SKM-1 treated with dmso at 0.1 percent for 144 hours (cell line): ENCODE data around the gene OR4C3.
"Not testable (repeated sequence)": the region's sequence is repeated elsewhere in the genome, so short reads cannot be mapped to it uniquely, and the experiment has no call there.

Source experiments
- DNase-seq: peaks from one replicate; lab custom pipeline; 2025; ENCODE audit not compliant: unreplicated experiment; lab: John Stamatoyannopoulos, UW

The OR4C3 gene

GRCh38 chr11:48324620-48325019, at the start of gene OR4C3:
Gene OR4C3 (plus strand): TSS chr11:48324920. CDS start chr11:48325022, 102 bp downstream.
- DNase-seq: not testable (repeated sequence)

GRCh38 chr11:48305923-48306322, 18.8 kb upstream of the OR4C3 start, which contains the start of gene OR4S1:
Gene OR4S1 (plus strand): TSS chr11:48306223. CDS start chr11:48306223, 0 bp downstream.
- no peak for DNase-seq

- DNase-seq: peak; percentile 51
Observed at GRCh38 chr11:48307760-48308386, 16.8 kb upstream of the OR4C3 start.

- not testable (repeated sequence) for DNase-seq
Observed at GRCh38 chr11:48313590-48313989, 11.1 kb upstream of the OR4C3 start.

- DNase-seq: not testable (repeated sequence)
Observed at GRCh38 chr11:48319813-48320212, 4.9 kb upstream of the OR4C3 start.

GRCh38 chr11:48341466-48341865, 16.7 kb downstream of the OR4C3 start:
- DNase-seq: no peak

- DNase-seq: not testable (repeated sequence)
Observed at GRCh38 chr11:48342505-48342904, 17.8 kb downstream of the OR4C3 start.

GRCh38 chr11:48346286-48346685, 21.6 kb downstream of the OR4C3 start:
- DNase-seq: not testable (repeated sequence)

GRCh38 chr11:48354013-48354412, 29.3 kb downstream of the OR4C3 start:
- no peak for DNase-seq

GRCh38 chr11:48354677-48355076, 30.0 kb downstream of the OR4C3 start:
- DNase-seq: no peak

GRCh38 chr11:48361289-48361688, 36.6 kb downstream of the OR4C3 start:
- not testable (repeated sequence) for DNase-seq

GRCh38 chr11:48366365-48366764, 41.6 kb downstream of the OR4C3 start, which contains the start of gene OR4C5:
Gene OR4C5 (minus strand): TSS chr11:48366465. CDS start chr11:48366465, 0 bp downstream.
- no peak for DNase-seq
